HCEC 1CT (cell line): ENCODE measurements around the gene NUDT22.

ENCODE experiments used
- DNase-seq: peaks from one replicate; pipeline ENCODE4 v3.0.0-alpha.2; 2017

The NUDT22 gene

GRCh38 chr11:64225608-64226506 lies at the start of gene NUDT22, which contains the start of gene TRPT1:
NUDT22 (plus strand) TSS chr11:64226274; CDS start chr11:64226653, 379 bp downstream.
TRPT1 (minus strand) TSS chr11:64226186; CDS start chr11:64225860, 326 bp downstream.
- DNase-seq = peak; percentile 69

GRCh38 chr11:64176751-64177150 lies 49.3 kb upstream of the NUDT22 start:
- DNase-seq = no peak

GRCh38 chr11:64178203-64178602 lies 47.9 kb upstream of the NUDT22 start:
- DNase-seq = no peak

- no peak for DNase-seq
These were observed 47.0 kb upstream of the NUDT22 start for GRCh38 chr11:64178951-64179639.

GRCh38 chr11:64180891-64181290 lies 45.2 kb upstream of the NUDT22 start:
- no peak for DNase-seq

GRCh38 chr11:64181506-64182411 lies 44.3 kb upstream of the NUDT22 start:
- peak; percentile 90 for DNase-seq

GRCh38 chr11:64183890-64184289 lies 42.2 kb upstream of the NUDT22 start:
- DNase-seq = no peak

GRCh38 chr11:64185175-64185692 lies 40.8 kb upstream of the NUDT22 start:
- DNase-seq = peak; percentile 81

- peak; percentile 100 for DNase-seq
These were observed 40.2 kb upstream of the NUDT22 start, which contains the start of gene STIP1 for GRCh38 chr11:64185693-64186491. STIP1 (plus strand) TSS chr11:64186171; CDS start chr11:64186262, 91 bp downstream.

- DNase-seq = no peak
These were observed 39.4 kb upstream of the NUDT22 start for GRCh38 chr11:64186492-64187165.

GRCh38 chr11:64192434-64192833 lies 33.6 kb upstream of the NUDT22 start:
- DNase-seq = no peak

GRCh38 chr11:64196626-64197025 lies 29.4 kb upstream of the NUDT22 start:
- DNase-seq = no peak

- no peak for DNase-seq
These were observed 27.6 kb upstream of the NUDT22 start for GRCh38 chr11:64198511-64198910.

- DNase-seq = no peak
These were observed 24.5 kb upstream of the NUDT22 start for GRCh38 chr11:64201543-64201942.

GRCh38 chr11:64202992-64203391 lies 23.1 kb upstream of the NUDT22 start:
- DNase-seq = no peak

GRCh38 chr11:64203421-64204079 lies 22.5 kb upstream of the NUDT22 start:
- no peak for DNase-seq

- DNase-seq = no peak
These were observed 22.0 kb upstream of the NUDT22 start for GRCh38 chr11:64204080-64204440.

- DNase-seq = peak; percentile 91
These were observed 21.5 kb upstream of the NUDT22 start for GRCh38 chr11:64204464-64204989.

GRCh38 chr11:64206457-64207255 lies 19.4 kb upstream of the NUDT22 start, which contains the start of gene FERMT3:
FERMT3 (plus strand) TSS chr11:64206721; CDS start chr11:64207365, 644 bp downstream.
- no peak for DNase-seq
